Thyroid gland (tissue), 4 donors: Measurements from ENCODE around the gene NCAPD3. TPM values are rescaled to one million over a fixed set of nuclear protein-coding genes. Genes with fewer than 3 reads are reported as not detected.
"Not testable (repeated sequence)": the region's sequence is repeated elsewhere in the genome, so short reads cannot be mapped to it uniquely, and the experiment has no call there.

ENCODE experiments used
- DNase-seq, 2 donors: peaks; one replicate each; pipeline ENCODE4 v3.0.0-alpha.2; 2019
- H3K27ac ChIP-seq, 3 donors: fragments of 200-600 bp; sonication (generic); 1 replicate in 2 of 3; 2 replicates in 1 of 3; pipeline ENCODE4 v1.5.1; 2016 to 2019; ENCODE audit warnings: mild to moderate bottlenecking in 1 of 3, moderate library complexity in 1 of 3
- H3K27me3 ChIP-seq: fragments of 200-600 bp; sonication (generic); one replicate; pipeline ENCODE4 v1.5.1; 2019
- H3K36me3 ChIP-seq, 2 donors: fragments of 200-600 bp; sonication (generic); one replicate each; pipeline ENCODE4 v1.5.1; 2016 to 2019
- H3K4me1 ChIP-seq, 2 donors: fragments of 200-600 bp; sonication (generic); one replicate each; pipeline ENCODE4 v1.5.1; 2017 to 2019
- H3K4me3 ChIP-seq, 3 donors: fragments of 200-600 bp; sonication (generic); replicated peaks in 1 of 3; 1 replicate in 2 of 3; 2 replicates in 1 of 3; pipeline ENCODE4 v1.5.1; 2016; ENCODE audit warnings: mild to moderate bottlenecking in 1 of 3
- H3K9me3 ChIP-seq: fragments of 200-600 bp; sonication (generic); one replicate; pipeline ENCODE4 v1.5.1; 2017
- CTCF ChIP-seq, 6 experiments: fragments of 200-600 bp in 3 of 6; fragments of 450-650 bp in 3 of 6; sonication (generic) in 3 of 6; IDR thresholded peaks; one replicate each; pipeline ENCODE4 v1.5.1; 2016 to 2019; ENCODE audit warnings: antibody characterized with exemption in 6 of 6, mild to moderate bottlenecking in 2 of 6, inconsistent platforms in 1 of 6, moderate library complexity in 1 of 6
- POLR2A ChIP-seq, 2 donors: fragments of 450-650 bp; IDR thresholded peaks; one replicate each; pipeline ENCODE4 v1.6.1; 2017; ENCODE audit warnings: antibody characterized with exemption in 2 of 2, mild to moderate bottlenecking in 2 of 2, moderate library complexity in 1 of 2
- WGBS, 2 donors: methylation state at CpG; one replicate each; pipeline ENCODE4 v1.1.5; 2017; 5-methylcytosine and 5-hydroxymethylcytosine counted together
- intact Hi-C: fragments of 100-400 bp; cut with DNase I; formaldehyde crosslinking; loops from one replicate; pipeline ENCODE4 v1.15.1; 2023
- total RNA-seq, 4 donors: library from RNA; depleted of rRNA; stranded (reverse); fragments of >200 nt; gene quantifications; one replicate each; pipeline ENCODE4 v1.2.3, GENCODE V29; 2016

Gene NCAPD3
- total RNA-seq, 4 donors from 2014 or later: 17.5 to 31.4 (median 21.9) TPM

- intact Hi-C loops: no loop called here
- no peak for TF ChIP-seq CTCF (IDR thresholded peaks at IDR 0.05)
- no peak for TF ChIP-seq POLR2A (IDR thresholded peaks at IDR 0.05)
Observed at GRCh38 chr11:134116210-134116609, 107.6 kb downstream of the NCAPD3 start.

GRCh38 chr11:134113787-134114186 lies 110.0 kb downstream of the NCAPD3 start:
- H3K36me3 ChIP-seq, DNase-seq, H3K9me3 ChIP-seq, intact Hi-C loops, H3K27ac ChIP-seq, H3K4me1 ChIP-seq, H3K4me3 ChIP-seq, H3K27me3 ChIP-seq: not testable (repeated sequence)
- WGBS, 2 donors: 91 to 100% methylated on average over 1 of the region's 1 CpG

More at GRCh38 chr11:134116210-134116609, 107.6 kb downstream of the NCAPD3 start:
- H3K4me3 ChIP-seq: no peak overlapping the region
- no peaks in the 10 kb centered on the region for H3K36me3 ChIP-seq
- no peak overlapping the region for H3K27ac ChIP-seq
- no peak for DNase-seq
- H3K4me1 ChIP-seq: peaks cover 4 to 7% of the 10 kb centered on the region in 2 donors
- WGBS, 2 donors: 96 to 97% methylated on average over 1 of the region's 1 CpG
- H3K9me3 ChIP-seq: no peaks in the 10 kb centered on the region
- H3K27me3 ChIP-seq: no peaks in the 10 kb centered on the region

GRCh38 chr11:134110252-134110815 lies 113.4 kb downstream of the NCAPD3 start:
- DNase-seq: no peak
- H3K4me1 ChIP-seq: no peaks in the 10 kb centered on the region
- H3K9me3 ChIP-seq: no peaks in the 10 kb centered on the region
- H3K27ac ChIP-seq: no peak overlapping the region
- no peaks in the 10 kb centered on the region for H3K27me3 ChIP-seq
- H3K4me3 ChIP-seq: no peak overlapping the region
- intact Hi-C loops: no loop called here
- TF ChIP-seq POLR2A (IDR thresholded peaks at IDR 0.05): no peak
- no peak for TF ChIP-seq CTCF (IDR thresholded peaks at IDR 0.05)
- H3K36me3 ChIP-seq: no peaks in the 10 kb centered on the region
- WGBS, 2 donors: 92 to 93% methylated on average over 5 of the region's 5 CpGs

Other genes starting within 250 kb of the NCAPD3 start
- 10 to 100 TPM; 13.3 to 36.0 (median 16.8) TPM for gene JAM3, start 154.9 kb downstream of the NCAPD3 start, total RNA-seq
- 10 to 100 TPM; 40.8 to 51.3 (median 44.4) TPM for gene VPS26B, start 704 bp upstream of the NCAPD3 start, total RNA-seq
- 10 to 100 TPM; 42.4 to 77.9 (median 63.8) TPM for gene THYN1, start 29.4 kb upstream of the NCAPD3 start, total RNA-seq
- gene ACAD8, start 29.6 kb upstream of the NCAPD3 start, total RNA-seq: 100 to 1,000 TPM in 1 of 4 donors, 10 to 100 TPM in 3; 57.2 to 130 (median 73.2) TPM
- 1 to 10 TPM in 2 of 4 donors, under 1 TPM in 2; 0.63 to 2.0 (median 0.94) TPM for gene GLB1L3, start 52.4 kb upstream of the NCAPD3 start, total RNA-seq
- gene GLB1L2, start 108.0 kb upstream of the NCAPD3 start, total RNA-seq: 10 to 100 TPM; 13.4 to 31.6 (median 25.8) TPM
- gene B3GAT1, start 188.3 kb upstream of the NCAPD3 start, total RNA-seq: 1 to 10 TPM; 4.0 to 6.7 (median 5.7) TPM